Stimulated activated CD4-positive, alpha-beta T cell treated with anti-CD3 and anti-CD28 coated beads, Interleukin-12 subunit alpha, Interleukin-12 subunit beta, amount 100 ng/mL, for 24 hours (primary cell): ENCODE measurements around the gene NSMCE1.
A peak's percentile ranks its signal among the peaks of the same experiment; 100 is the strongest.

Source experiments
- DNase-seq, 2 experiments: peaks; one replicate each; pipeline ENCODE4 v3.0.0-alpha.2; 2020; ENCODE audit warnings: low read depth in 2 of 2

Gene NSMCE1

DNA sequence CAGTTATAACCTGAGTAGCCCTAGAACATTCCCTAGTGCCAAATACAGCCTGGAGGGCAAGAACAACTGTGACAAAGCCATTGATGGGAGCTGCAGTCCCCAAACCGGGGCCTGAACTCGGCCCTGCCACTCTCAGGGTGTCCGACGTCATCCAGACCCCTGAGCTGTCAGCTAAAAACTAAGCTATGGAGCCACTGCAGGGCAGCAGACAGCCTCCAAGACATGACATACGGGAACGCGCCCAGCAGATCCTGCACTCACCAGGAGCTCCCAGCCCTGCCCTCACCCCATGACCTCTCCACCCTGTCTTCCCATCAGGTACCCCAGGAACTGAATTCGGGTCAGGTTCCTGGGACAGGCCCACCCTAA, 36.9 kb downstream of the NSMCE1 start:
- DNase-seq, result no peak

DNA sequence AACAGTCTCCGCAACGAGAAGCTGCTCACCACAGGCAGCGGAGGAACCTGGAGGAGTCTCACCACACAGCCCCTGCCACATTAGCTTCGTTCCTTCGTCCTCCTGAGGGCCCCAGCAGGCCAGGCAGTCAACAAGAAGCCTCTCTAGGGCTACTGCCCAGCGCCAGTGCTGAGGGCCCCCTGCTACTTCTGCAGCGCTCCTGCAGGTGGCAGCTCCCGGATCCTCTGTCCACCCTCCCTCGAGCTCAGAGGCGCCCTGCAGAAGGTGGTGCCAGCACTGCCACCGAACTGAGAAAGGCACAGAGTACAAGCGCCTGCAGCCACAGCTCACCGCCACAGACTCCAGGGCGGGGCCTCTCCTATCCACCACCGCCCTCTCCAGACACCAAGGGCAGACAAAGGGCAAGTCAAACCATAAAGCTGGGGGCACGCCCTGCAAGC, 38.0 kb downstream of the NSMCE1 start:
- peak; percentile 44 to 46 for DNase-seq

DNA sequence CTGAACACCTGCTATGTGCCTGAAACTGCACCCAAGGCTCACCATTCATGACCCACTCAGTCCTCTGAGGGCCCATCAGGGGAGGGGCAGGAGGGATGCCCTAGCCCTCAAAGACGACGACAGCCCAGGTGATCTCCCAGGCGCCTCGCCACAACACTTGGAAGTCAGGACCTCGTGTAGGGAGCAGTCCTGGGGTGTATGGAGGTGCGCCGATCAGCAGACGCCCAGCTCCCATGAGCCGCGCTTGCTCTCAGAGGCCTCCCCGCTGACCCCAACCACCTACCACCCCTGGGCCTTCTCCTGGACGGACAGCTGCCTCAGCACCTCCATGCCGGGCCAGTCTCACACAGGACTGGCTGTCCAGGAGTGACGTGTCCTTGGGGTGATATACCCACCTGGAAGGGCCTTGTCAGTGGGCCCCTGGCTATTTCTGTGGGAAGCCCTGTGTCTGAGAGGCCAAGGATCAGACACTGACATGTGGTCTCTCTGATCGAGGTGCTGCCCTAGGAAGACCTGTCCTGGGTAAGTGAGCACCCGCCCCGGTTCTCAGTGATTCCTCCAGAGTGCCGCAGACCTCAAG, 38.6 kb downstream of the NSMCE1 start:
- no peak for DNase-seq

DNA sequence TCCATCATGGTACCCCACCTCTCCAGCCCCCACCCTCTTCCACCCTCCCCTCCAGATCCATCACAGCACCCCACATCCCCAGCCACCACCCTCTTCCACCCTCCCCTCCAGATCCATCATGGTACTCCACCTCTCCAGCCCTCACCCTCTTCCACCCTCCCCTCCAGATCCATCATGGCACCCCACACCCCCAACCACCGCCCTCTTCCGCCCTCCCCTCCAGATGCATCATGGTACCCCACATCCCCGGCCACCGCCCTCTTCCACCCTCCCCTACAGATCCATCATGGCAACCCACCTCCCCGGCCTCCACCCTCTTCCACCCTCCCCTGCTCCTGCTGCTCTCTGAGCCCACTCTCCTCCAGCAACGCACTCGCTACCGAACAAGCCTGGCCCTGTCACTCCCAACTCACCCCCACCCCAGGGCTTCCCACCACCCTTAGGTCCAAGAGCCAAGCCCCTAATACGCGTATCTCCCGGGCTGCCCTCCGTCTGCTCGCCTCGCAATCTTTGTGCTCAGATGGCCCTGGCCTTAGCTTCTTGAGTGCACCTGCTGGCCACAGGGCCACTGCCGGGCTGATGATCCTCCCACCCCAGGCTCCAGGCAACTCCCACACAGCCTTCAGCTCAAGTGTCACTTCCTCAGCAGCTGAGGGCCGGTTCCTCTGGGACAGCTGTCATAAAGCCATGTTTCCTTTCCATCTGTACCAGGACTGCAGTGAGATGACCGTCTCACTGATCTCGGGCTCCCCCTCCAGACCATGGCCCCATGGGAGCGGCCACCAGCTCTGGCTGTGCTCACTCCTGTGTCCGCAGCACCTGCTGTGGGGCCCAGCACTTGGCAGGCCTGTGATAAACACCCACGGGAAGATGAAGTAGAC, 39.7 kb downstream of the NSMCE1 start:
- no peak for DNase-seq

DNA sequence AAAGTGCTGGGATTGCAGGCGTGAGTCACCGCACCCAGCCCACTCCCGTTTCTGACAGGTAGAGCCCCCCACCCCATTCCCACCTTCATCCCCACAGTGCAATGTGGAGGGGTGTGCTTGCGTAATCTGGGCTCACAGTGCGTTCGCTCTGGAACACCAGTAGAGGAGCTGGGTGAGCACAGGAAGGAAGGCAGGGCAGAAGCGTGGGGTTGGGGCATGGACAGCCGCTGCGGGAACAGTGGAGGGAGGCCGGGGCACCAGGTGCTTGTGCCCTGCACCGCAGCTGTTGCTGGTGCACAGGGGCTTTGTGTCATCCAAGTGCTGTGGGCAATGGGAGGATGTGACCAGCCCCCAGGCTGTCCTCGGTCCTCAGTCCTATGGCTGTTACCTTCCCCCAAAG, 40.5 kb downstream of the NSMCE1 start:
- DNase-seq, result no peak

DNA sequence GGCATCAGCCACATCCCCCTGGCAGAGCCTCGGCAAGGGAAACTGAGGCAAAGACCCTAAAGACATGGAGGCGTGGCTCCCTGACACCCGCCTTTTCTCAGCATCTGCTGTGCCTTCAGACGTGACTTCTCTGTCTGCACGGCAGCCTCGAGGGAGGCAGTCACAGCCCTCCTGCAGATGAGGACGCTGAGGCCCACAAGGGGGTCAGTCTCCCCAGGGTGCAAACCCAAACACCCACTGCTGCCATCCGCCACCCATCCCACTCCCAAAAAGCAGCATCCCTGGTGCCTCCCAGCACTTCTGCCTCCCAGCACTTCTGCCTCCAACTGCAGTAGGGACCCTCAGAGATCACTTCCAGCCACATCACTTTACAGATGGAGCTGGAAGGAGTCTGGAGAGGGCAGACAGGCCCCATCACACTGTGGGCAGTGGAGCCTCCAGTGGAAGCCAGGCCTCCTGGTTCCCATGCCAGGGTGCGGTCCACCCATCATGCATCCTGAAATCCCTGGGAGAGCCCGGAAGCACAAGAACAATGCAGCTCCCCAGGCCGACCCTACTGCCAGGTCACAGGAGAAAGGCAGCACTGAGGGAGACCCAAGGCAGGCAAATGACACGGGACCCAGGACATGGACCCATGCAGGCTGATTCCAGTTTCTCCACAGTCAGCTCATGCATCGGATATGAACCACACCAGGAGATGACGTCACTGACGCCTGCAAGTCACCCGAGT, 41.4 kb downstream of the NSMCE1 start:
- no peak for DNase-seq

DNA sequence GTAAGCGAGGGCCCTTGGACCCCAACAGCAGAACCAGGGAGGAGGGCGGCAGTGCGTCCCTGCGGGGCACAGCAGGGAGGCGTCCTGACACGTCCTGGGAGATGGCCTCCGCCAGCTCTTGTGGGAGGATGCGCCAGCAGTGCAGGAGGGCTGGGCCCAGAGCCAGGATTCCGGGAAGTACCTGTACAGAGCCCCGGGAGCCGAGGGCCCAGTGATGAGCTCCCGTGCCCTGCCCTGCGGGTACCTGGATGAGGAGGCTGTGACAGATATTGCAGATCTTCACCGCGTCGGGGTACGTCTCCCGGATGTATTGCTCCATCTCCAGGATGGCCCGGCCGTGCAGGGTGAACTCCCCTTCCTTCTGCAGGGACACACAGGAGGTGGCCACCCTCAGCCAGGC, 42.1 kb downstream of the NSMCE1 start:
- no peak for DNase-seq

DNA sequence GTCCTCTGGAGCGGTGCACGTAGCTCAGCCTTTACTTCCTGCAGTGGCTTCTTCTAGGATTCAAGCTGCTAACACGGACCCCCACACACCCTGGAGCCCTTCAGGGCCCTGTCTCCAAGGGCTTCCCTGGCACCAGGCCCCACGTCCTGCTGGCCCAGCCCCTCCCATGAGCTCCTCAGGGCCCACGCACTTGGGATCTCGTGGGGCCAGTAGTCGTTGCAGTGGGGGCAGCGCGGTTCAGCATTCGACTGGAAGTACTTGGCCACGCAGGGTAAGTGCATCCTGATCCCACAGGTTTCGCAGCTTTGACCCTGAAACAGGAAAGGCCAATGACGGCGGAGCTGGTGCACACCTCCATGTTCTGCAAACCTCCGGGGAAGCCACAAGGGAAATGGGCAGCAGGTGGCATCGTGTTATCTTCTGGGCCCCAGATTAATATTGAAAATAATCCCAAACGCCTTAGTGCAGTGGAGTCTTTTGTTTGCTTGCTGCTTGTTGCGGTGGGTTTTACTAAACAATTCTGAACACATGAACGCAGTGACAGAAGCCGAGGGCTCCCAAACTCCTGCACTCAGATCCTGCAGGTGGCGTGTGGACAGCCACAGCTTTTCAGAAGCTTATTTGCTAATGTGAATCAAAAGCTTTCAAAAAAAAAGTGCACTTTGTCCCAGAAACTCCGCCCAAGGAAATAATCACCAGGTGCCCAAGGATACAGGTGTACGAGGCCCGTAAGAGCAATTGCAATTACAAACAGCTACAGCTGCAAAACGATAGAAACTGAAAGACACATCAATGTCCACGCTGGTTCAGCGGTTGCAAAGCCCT, 42.8 kb downstream of the NSMCE1 start:
- no peak for DNase-seq

DNA sequence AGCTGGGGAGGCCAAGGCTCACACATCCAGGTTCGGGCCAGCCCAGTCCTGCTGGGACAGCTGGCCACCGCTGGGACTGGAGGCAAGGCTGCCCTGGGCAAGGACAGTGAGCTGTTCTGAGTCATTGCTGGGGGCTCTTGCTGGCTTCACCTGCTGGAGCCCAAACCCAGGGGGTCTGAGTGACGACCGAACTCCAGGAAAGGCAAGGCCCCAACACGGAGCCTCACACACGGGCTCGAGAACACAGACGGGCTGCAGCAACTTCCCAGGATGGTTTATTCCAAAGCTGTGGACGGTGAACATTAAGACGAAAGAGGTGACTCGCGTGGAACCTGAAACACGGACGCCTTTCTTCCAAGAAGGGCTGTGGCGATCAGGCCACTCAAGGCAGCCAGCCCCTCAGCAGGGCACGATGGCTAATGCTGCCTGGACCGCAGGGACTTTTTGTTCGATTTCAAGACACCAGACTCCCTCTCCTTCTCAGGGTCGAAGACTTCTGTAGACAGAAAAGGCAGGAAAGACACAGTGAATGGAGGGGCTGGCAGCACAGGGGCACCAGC, 43.8 kb downstream of the NSMCE1 start:
- no peak for DNase-seq

DNA sequence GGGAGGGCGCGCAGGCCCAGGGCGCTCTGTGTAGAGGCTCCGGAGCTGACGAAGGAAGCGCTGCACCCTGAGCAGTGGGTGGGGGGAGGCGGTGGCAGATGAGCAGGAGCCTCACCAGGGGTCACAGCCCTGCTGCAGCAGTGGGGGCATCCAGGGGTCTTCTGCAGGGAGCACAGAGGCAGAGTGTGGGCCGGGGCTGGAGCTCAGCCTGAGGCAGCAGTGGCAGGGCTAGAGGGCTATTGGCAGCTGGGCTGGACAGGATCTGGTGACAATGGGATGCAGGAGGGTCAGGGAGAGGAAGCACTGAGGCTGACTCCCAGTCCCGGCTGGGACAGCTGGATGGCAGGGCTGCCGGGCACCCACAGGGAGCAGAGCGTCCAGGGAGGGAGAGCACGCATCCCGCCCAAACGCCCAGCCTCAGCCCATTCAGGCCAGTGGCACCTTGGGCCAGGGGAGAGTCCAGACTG, 44.3 kb downstream of the NSMCE1 start:
- no peak for DNase-seq

DNA sequence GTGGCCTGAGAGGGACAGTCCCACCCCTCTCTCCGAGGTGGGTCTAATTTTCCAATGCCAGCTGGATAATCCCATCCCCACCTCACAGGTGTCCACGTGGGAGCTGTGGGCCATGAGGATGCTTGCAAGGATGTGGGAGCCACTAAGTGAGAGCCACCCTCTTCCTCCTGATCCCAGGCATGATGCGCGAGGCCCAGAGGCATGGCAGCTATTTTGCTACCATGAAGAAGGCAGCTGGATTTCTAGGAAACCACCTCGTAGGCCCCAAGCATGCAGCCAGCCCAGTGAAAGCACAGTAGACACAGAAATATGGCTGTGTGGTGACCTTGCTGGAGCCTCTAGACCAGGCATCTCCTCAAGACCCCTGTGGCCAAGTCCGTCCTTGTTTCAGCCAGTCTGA, 44.9 kb downstream of the NSMCE1 start:
- DNase-seq, result no peak

DNA sequence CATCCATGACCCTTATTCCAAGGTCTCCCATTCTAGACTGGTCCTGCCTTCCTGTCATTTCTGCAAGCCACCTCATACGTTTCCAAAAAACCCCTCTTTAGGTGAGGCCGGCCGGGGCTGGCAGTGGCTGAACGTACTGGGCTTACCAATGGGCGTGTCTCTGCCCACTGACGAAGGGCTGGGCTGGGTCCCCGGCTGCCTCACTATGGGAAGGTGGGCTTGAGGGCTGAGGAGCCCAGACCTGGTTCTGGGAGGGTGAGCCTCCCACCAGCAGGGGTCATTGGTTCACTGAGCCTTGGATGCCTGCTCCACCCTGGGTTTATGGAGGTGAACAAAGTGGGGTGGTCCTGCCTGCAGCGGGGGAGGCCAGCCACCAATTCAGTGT, 45.4 kb downstream of the NSMCE1 start:
- no peak for DNase-seq

DNA sequence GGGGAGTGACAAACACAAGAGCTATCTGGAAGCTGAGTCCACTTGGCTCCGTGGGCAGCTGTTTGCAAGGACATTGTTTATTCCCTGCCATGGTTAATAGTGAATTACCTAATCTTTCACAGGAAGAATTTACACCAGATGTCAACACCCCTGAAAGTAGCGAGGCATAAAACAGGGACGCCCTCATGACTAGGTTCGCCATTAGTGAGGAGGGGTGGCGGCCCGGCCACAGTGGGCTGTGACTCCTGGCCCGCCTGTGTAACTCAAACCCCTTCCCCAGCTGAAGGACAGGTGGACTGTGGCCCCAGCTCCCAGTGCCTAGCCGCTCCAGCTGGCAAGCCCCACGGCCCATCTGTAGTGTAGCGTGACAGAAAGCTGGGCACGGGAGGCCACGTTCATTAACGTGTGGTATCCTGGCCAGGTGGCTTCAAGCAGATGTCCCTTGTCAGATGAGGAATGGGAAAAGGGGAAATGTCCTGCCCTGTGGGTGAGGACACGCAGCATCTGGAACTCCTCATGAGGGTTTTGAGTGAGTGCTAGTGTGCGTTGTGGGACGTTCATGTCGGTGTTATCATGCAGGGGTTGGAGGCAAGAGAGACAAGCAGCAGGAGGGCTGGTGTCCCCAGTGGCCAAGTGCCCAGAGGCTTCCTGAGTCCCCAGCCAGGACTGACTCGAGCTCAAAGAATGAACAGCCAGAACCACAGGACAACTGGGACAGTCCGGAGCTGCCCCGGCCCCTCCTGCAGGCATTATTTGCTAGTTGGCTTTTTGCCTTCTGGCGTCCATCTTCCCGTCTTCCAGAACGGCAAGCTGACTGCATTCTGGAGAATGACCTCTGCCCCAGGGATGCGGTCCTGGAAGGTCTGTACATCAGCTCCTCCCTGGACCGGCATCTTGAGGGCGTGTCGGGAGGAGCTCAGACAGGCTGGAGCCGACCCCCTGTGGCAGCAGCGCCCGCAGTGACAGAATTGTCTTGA, 46.0 kb downstream of the NSMCE1 start:
- no peak for DNase-seq

DNA sequence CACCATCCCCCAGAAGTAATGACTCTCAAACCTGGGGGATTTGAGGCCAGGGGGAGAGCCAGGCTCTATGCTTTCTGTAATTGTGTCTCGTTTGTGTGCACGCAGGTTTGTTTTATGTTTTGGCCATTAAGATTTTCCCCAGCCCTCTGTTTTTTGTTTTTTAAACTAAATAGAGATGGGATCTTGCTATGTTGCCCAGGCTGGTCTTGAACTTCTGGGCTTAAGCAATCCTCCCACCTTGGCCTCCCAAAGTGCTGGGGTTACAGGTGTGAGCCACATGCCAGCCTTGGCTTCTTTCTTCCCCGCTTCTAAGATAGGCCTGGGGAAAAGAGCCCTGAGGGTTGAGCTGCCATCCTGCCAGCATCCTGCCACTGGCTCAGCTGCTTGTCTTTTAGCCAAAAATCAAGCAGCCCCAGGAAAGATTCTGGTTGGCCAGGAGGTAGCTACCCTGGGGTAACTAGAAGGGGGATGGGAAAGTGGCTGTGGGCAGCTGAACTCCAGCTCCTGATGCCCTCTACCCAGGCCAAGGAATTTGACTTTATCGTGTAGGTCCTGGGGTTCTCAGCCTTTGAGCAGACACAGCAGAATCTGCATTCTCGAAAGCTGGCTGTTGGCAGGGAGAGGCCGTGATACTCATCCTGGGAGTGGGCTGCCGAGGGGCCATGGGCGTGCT, 46.9 kb downstream of the NSMCE1 start:
- no peak for DNase-seq

DNA sequence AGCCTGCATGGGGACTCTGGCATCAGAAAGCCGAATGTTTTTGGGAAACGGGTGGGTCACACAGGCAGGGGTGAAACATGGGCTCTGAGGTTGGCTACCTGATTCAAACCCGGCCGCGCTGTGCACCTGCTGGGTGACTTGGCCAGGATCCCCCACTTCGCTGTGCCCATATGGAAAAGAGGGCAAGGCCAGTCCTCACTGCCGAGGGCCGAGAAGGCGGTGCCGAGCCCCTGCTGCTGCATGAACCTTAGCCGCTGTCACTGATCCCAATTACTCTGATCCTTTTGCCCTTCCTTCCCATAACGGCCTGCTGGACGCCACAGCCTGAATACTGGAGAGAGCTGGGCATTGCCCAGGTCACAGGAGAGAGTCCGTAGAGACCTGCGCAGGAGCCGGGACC, 47.6 kb downstream of the NSMCE1 start:
- no peak for DNase-seq

DNA sequence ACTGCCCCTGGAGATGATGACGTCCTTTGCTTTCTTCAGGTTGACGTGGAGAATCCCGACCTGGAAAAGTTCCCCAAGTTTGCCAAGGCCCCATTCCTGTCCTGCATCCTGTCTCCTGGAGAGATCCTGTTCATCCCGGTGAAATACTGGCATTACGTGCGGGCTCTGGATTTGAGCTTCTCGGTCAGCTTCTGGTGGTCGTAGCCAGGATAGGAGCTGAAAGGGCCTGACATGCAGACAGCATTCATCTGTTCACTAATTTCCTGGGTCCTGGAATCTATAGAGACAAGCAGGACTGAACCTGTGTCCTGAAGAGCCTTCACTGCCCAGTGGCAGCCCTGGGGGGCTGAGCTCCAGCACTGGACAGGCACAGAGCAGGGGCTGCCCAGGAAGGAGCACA, 48.0 kb downstream of the NSMCE1 start:
- DNase-seq, result no peak

DNA sequence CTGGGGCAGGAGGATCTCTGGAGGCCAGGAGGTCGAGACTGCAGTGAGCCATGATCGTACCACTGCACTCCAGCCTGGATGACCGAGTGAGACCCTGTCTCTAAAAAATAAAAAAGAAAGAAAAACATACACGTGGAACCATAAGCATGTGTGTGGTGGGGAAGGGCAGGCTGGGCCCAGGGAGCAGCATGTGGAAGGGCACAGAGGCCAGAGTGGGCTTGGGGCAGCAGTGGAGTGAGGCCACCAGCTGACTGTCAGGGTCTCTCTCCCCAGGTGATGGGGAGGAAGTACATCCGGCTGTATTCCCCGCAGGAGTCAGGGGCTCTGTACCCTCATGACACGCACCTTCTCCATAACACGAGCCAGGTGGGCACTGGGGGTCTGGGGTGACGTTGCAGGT, 48.5 kb downstream of the NSMCE1 start:
- DNase-seq, result no peak

DNA sequence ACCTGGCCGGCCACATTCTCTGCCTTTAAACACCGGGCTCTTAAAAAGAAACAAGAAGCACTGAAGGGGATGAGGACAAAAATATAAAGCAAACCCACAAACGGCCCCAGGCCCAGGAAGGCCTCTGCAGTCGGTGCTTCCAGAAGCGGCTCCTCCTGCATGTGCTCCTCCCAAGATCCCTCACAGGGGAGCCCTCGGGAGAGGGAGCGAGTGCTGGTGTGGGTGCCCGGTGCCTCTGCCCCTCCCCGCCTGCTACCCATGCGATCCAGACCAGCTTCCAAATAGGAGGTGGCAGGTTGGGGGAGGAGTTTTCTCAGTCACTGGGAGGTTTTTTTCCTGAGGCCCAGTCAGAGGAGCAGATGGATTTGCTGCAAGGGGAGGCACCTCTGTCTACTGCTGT, 49.4 kb downstream of the NSMCE1 start:
- DNase-seq, result no peak

DNA sequence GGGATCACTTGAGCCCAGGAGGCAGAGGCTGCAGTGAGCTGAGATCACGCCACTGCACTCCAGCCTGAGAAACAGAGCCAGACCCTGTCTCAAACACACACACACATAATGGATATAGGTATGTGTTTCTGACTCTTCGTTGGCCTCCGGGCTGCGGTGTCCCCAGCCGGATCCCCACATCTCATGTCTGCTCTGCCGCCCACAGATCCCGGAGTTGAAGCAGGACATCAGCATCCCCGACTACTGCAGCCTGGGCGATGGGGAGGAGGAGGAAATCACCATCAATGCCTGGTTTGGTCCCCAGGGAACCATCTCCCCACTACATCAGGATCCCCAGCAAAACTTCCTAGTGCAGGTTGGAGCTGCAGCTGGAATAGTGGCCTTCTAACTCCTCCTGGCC, 49.8 kb downstream of the NSMCE1 start:
- DNase-seq, result no peak

DNA sequence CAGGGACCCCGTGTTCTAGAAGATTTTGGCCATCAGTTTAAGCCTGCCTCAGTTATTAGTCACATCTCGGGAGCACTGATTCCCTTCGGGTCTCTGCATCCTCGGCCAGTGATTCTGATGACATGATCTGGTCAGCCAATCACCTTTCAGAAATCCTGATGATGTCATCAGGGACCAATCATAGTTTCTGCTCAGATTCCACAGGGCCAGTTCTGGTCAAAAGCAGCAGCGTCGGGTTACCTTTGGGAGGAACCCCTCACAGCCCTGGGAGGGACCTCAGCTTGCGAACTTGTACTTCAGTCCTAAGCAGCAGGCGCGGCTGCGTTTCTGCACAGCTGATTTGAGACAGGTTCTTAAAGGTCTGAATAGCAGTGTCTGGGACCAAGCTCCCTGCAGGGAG, 51.3 kb downstream of the NSMCE1 start:
- no peak for DNase-seq
